ENCODE data around the gene PRSS33.

GRCh38 chr16:2816751-2817339, 29.5 kb upstream of the PRSS33 start, which contains the start of gene PRSS21:
- TF ChIP-seq CTCF (IDR thresholded peaks at IDR 0.05; ENCODE audit: low read depth, low read length, poor library complexity, severe bottlenecking): peak; percentile 34
- no peak for TF ChIP-seq EZH2phosphoT487 (IDR thresholded peaks at IDR 0.05; ENCODE audit: borderline replicate concordance, low read length)

All from DOHH2 (cell line).